Smooth muscle cell (in vitro differentiated cells): ENCODE data around the gene CHAC2. TPM values are rescaled to one million over a fixed set of nuclear protein-coding genes. Genes with fewer than 3 reads are reported as not detected.

Experiments
- DNase-seq: peaks from one replicate; lab custom pipeline; 2025; ENCODE audit not compliant: unreplicated experiment; lab: John Stamatoyannopoulos, UW
- H2AFZ ChIP-seq: fragments of 200-600 bp; sonication (generic); 2 replicates; pipeline ENCODE4 v1.6.0; 2016; ENCODE audit warnings: antibody characterized with exemption, low read depth, mild to moderate bottlenecking
- H3F3A ChIP-seq: fragments of 200-600 bp; sonication (generic); 2 replicates; pipeline ENCODE4 v1.6.0; 2017; ENCODE audit warnings: antibody characterized with exemption, low read depth
- H3K27ac ChIP-seq: fragments of 200-600 bp; sonication (generic); 2 replicates; pipeline ENCODE4 v1.5.1; 2016; ENCODE audit warnings: low read depth, mild to moderate bottlenecking
- H3K27me3 ChIP-seq: fragments of 200-600 bp; sonication (generic); 2 replicates; pipeline ENCODE4 v1.6.1; 2016; ENCODE audit warnings: low read depth, mild to moderate bottlenecking
- H3K36me3 ChIP-seq: fragments of 200-600 bp; sonication (generic); 2 replicates; pipeline ENCODE4 v1.5.1; 2016; ENCODE audit warnings: low read depth
- H3K4me1 ChIP-seq: fragments of 200-600 bp; sonication (generic); 2 replicates; pipeline ENCODE4 v1.5.1; 2016; ENCODE audit warnings: low read depth
- H3K4me2 ChIP-seq: fragments of 200-600 bp; sonication (generic); 2 replicates; pipeline ENCODE4 v1.6.0; 2016; ENCODE audit warnings: mild to moderate bottlenecking
- H3K4me3 ChIP-seq: fragments of 200-600 bp; sonication (generic); 2 replicates; pipeline ENCODE4 v1.5.1; 2016; ENCODE audit warnings: mild to moderate bottlenecking
- H3K79me2 ChIP-seq: fragments of 200-600 bp; sonication (generic); 2 replicates; pipeline ENCODE4 v1.6.0; 2016; ENCODE audit warnings: low read depth, mild to moderate bottlenecking
- H3K9ac ChIP-seq: fragments of 200-600 bp; sonication (generic); 2 replicates; pipeline ENCODE4 v1.6.0; 2016; ENCODE audit warnings: low read depth
- H3K9me3 ChIP-seq: fragments of 200-600 bp; sonication (generic); replicated peaks from 2 replicates; pipeline ENCODE4 v1.5.1; 2016; ENCODE audit warnings: low read depth
- H4K20me1 ChIP-seq: fragments of 200-600 bp; sonication (generic); 2 replicates; pipeline ENCODE4 v1.6.0; 2016; ENCODE audit warnings: low read depth
- WGBS: methylation state at CpG from one replicate; pipeline ENCODE4 v1.1.7; 2016; ENCODE audit warnings: low lambda C conversion rate; 5-methylcytosine and 5-hydroxymethylcytosine counted together
- polyA plus RNA-seq: library from polyadenylated mRNA; unstranded; fragments of >200 nt; fragmentation: Nextera tagmentation; extraction: Ambion mirVana; gene quantifications from 2 replicates; pipeline ENCODE4 v1.2.1, GENCODE V29; 2016
- total RNA-seq: library from RNA; depleted of rRNA; stranded (reverse); fragments of >200 nt; gene quantifications from 2 replicates; pipeline ENCODE4 v1.2.3, GENCODE V29; 2014
- TF ChIP-seq, protein P1 (sequence below): fragments of 200-600 bp; sonication (generic); IDR thresholded peaks from 2 replicates; pipeline ENCODE4 v1.5.1; 2017; ENCODE audit warnings: borderline replicate concordance, mild to moderate bottlenecking, antibody characterized with exemption; ENCODE audit not compliant: insufficient read depth, poor library complexity, severe bottlenecking

The CHAC2 gene
- total and polyA plus RNA-seq, 2 experiments from 2014 or later = 0.54 to 0.97 TPM

DNA sequence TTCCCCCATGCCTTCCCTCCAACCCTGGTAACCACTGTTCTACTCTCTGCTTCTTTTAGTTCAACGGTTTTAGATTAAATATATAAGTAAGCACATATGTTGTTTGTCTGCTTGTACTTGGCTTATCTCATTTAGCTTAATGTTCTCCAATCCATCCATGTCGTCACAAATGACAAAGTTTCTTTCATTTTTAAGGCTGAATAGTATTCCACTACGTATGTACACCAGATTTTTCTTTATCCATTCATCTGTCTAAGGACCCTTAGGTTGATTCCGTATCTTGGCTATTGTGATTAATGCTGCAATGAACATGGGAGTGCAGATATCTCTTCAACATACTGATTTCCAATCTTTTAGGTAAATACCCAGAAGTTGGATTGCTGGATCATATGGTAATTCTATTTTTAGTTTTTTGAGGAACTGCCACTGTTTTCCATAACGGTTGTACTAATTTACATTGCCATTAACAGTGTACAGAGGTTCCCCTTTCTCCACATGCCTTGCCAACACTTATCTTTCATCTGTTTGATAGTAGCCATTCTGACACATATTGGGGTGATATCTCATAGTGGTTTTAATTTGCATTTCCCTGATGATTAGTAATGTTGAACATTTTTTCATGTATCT lies 11.0 kb downstream of the CHAC2 start:
- WGBS = 96% methylated on average over 5 of the region's 5 CpGs
- no peak for DNase-seq
- TF ChIP-seq, protein P1, sequence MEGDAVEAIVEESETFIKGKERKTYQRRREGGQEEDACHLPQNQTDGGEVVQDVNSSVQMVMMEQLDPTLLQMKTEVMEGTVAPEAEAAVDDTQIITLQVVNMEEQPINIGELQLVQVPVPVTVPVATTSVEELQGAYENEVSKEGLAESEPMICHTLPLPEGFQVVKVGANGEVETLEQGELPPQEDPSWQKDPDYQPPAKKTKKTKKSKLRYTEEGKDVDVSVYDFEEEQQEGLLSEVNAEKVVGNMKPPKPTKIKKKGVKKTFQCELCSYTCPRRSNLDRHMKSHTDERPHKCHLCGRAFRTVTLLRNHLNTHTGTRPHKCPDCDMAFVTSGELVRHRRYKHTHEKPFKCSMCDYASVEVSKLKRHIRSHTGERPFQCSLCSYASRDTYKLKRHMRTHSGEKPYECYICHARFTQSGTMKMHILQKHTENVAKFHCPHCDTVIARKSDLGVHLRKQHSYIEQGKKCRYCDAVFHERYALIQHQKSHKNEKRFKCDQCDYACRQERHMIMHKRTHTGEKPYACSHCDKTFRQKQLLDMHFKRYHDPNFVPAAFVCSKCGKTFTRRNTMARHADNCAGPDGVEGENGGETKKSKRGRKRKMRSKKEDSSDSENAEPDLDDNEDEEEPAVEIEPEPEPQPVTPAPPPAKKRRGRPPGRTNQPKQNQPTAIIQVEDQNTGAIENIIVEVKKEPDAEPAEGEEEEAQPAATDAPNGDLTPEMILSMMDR = no peak

DNA sequence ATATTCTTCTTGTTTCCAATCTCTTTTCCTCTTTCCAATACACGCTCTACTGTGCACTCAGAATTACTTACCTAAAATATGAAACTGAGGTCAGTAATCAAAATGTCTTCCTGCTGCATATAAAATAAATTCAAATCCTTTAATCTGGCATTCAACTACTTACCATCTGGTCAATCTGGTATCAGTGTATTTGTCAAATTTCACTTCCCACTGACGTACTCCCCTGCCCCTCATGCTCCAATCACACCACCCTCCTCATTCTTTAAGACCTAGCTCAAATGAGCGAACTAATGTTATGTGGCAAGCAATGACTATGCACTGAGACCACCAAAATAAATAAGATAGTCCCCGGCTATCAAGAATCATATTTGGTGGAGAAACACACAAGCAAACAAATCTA lies 12.5 kb downstream of the CHAC2 start:
- H3K9ac ChIP-seq = no peak overlapping the region
- H3F3A ChIP-seq = no peaks in the 10 kb centered on the region
- H3K27me3 ChIP-seq = no peaks in the 10 kb centered on the region
- WGBS = 94% methylated on average over 4 of the region's 4 CpGs
- H3K4me1 ChIP-seq = peaks cover 3% of the 10 kb centered on the region
- H3K4me3 ChIP-seq = no peak overlapping the region
- H4K20me1 ChIP-seq = peaks cover 45% of the 10 kb centered on the region
- no peak overlapping the region for H3K27ac ChIP-seq
- H3K4me2 ChIP-seq = no peak overlapping the region
- H3K36me3 ChIP-seq = no peaks in the 10 kb centered on the region
- TF ChIP-seq, protein P1 = no peak
- peaks cover 87% of the 10 kb centered on the region for H3K79me2 ChIP-seq
- no peak for DNase-seq
- H2AFZ ChIP-seq = no peak overlapping the region
- H3K9me3 ChIP-seq = no peaks in the 10 kb centered on the region

More for the DNA sequence above, 11.0 kb downstream of the CHAC2 start:
- H3K4me2 ChIP-seq = no peak overlapping the region
- H3K9me3 ChIP-seq = no peaks in the 10 kb centered on the region
- H3K9ac ChIP-seq = no peak overlapping the region
- no peaks in the 10 kb centered on the region for H3K27me3 ChIP-seq
- H3K4me1 ChIP-seq = no peaks in the 10 kb centered on the region
- no peaks in the 10 kb centered on the region for H3F3A ChIP-seq
- peaks cover 87% of the 10 kb centered on the region for H3K79me2 ChIP-seq
- no peak overlapping the region for H3K27ac ChIP-seq
- H2AFZ ChIP-seq = no peak overlapping the region
- H3K36me3 ChIP-seq = no peaks in the 10 kb centered on the region
- no peak overlapping the region for H3K4me3 ChIP-seq
- H4K20me1 ChIP-seq = peaks cover 44% of the 10 kb centered on the region

DNA sequence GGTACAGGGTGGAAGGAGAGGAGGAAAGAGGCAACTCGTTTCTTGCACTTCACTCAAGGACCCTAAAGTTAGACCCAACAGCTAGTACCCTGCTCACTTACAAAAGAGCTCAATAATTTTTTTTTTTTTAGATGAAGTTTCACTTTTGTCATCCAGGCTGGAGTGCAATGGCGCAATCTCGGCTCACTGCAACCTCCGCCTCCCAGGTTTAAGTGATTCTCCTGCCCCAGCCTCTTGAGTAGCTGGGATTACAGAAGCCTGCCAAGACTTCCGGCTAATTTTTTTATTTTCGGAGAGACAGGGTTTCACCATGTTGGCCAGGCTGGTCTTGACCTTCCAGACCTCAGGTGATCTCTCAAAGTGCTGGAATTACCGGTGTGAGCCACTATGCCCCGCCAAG lies 15.1 kb downstream of the CHAC2 start:
- no peak for DNase-seq
- no peak overlapping the region for H3K4me2 ChIP-seq

GRCh38 chr2:53784436-53784835 lies 16.8 kb downstream of the CHAC2 start:
- H3K9me3 ChIP-seq = no peaks in the 10 kb centered on the region
- H3K4me2 ChIP-seq = peak overlapping the region; percentile 99
- no peaks in the 10 kb centered on the region for H3K36me3 ChIP-seq
- H3K79me2 ChIP-seq = peaks cover 93% of the 10 kb centered on the region
- H3K4me1 ChIP-seq = peaks cover 21% of the 10 kb centered on the region
- H3F3A ChIP-seq = peaks cover 7% of the 10 kb centered on the region
- H3K4me3 ChIP-seq = no peak overlapping the region
- no peaks in the 10 kb centered on the region for H3K27me3 ChIP-seq
- no peak overlapping the region for H2AFZ ChIP-seq
- DNase-seq = no peak
- peaks cover 34% of the 10 kb centered on the region for H4K20me1 ChIP-seq
- peak overlapping the region; percentile 71 for H3K27ac ChIP-seq
- H3K9ac ChIP-seq = no peak overlapping the region
- TF ChIP-seq, protein P1 = no peak

More for the DNA sequence above, 15.1 kb downstream of the CHAC2 start:
- WGBS = 92% methylated on average over 8 of the region's 8 CpGs
- H2AFZ ChIP-seq = no peak overlapping the region
- H3K27me3 ChIP-seq = no peaks in the 10 kb centered on the region
- no peaks in the 10 kb centered on the region for H3K9me3 ChIP-seq
- peaks cover 23% of the 10 kb centered on the region for H4K20me1 ChIP-seq
- no peak overlapping the region for H3K9ac ChIP-seq
- no peak overlapping the region for H3K4me3 ChIP-seq
- peaks cover 90% of the 10 kb centered on the region for H3K79me2 ChIP-seq
- H3K27ac ChIP-seq = no peak overlapping the region
- TF ChIP-seq, protein P1 = no peak
- peaks cover 5% of the 10 kb centered on the region for H3F3A ChIP-seq
- no peaks in the 10 kb centered on the region for H3K36me3 ChIP-seq
- peaks cover 13% of the 10 kb centered on the region for H3K4me1 ChIP-seq
